Right ventricle myocardium inferior (tissue), 1 donor: ENCODE measurements around the gene CNPY4. TPM values are rescaled to one million over a fixed set of nuclear protein-coding genes. Genes with fewer than 3 reads are reported as not detected.

Experiments used
- ATAC-seq: fragments of 200-7000 bp; cut with Tn5 transposase; one replicate; pipeline ENCODE4 v1.9.1; 2020; ENCODE audit warnings: mild to moderate bottlenecking, moderate library complexity
- DNase-seq: peaks from one replicate; pipeline ENCODE4 v3.0.0; 2021; ENCODE audit errors: missing footprints
- intact Hi-C: fragments of 100-400 bp; cut with DNase I; formaldehyde crosslinking; loops from one replicate; pipeline ENCODE4 v1.11.0; 2022
- microRNA-seq: library from miRNA; unstranded; fragments of <30 nt; microRNA quantifications from one replicate; pipeline ENCODE4 v1.2.0, GENCODE V29; 2020
- total RNA-seq: library from RNA; stranded (reverse); fragmentation: NEBNext Ultra II Directional; extraction: Animal tissue kit (Norgen Biotek cat#: 25700); gene quantifications from one replicate; pipeline ENCODE4 v1.2.1, GENCODE V29; 2021
- donor health status: DM: no; HTN: yes; CAD: no; lungs with severe emphysema.

Gene CNPY4
- total RNA-seq, 1 donor from 2014 or later: 10.6 TPM

DNA sequence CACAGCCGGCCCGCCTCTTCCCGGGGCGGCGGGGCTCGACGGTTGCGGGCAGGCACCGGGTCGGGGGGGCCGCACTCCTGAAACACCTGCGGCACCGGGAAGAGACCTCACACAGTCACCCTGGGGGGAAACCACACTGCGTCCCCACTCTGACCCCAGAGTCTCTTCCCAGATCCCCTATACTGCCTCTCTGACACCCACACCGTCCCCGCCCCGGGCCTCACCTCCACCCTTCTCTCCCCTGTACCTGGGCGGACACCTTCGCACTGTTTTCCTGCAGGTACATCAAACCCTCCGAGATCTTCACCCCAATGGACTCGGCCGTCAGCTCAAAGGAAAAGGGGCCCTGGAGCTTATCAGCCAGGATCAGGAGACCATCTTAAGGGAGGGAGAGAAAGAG is 52.4 kb downstream of the CNPY4 start:
- DNase-seq: no peak
- ATAC-seq: no peak
- intact Hi-C loops: no loop called here

GRCh38 chr7:100173806-100174495 is 54.5 kb downstream of the CNPY4 start:
- no peak for DNase-seq
- no peak for ATAC-seq
- intact Hi-C loops: no loop called here

DNA sequence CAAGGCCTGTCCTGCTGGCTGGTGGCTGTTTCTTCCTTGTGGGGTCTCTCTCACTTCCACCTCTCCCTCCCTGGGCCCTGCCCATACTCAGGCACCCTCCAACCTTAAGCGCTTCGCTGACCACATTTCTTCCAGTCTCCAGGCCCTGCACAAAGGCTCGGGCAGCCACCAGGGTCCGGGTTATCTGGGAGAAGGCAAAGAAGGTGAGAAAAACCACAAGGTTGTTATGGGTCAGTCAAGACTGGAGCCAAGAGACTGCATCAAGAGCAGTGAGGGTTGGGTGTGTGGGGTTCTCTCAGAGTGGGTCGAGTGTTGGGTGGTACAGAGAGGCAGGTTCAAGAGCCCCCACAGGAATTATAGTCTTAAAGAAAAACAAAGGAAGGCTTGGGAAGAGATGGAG is 55.1 kb downstream of the CNPY4 start:
- intact Hi-C loops: no loop called here
- no peak for ATAC-seq
- DNase-seq: no peak

Small RNA genes lying within 50 kb of the gene (microRNA-seq; reads per million reads assigned to microRNA genes)
- gene MIR106B (1,279 reads per million, percentile 85 among the genes with 10 or more reads in this experiment), gene MIR25 (300 reads per million, percentile 67 among the genes with 10 or more reads in this experiment), gene MIR4658 (not detected), gene MIR93 (2,625 reads per million, percentile 88 among the genes with 10 or more reads in this experiment)

Other genes starting within 250 kb of the CNPY4 start
- not detected for gene OR2AE1, start 242.6 kb upstream of the CNPY4 start, total RNA-seq
- gene TRIM4, start 200.1 kb upstream of the CNPY4 start, total RNA-seq: 6.2 TPM
- 0.30 TPM for gene GJC3, start 190.0 kb upstream of the CNPY4 start, total RNA-seq
- gene AZGP1, start 143.6 kb upstream of the CNPY4 start, total RNA-seq: 94.1 TPM
- gene ZKSCAN1, start 104.0 kb upstream of the CNPY4 start, total RNA-seq: 36.1 TPM
- 9.4 TPM for gene ZSCAN21, start 69.9 kb upstream of the CNPY4 start, total RNA-seq
- 14.6 TPM for gene ZNF3, start 37.9 kb upstream of the CNPY4 start, total RNA-seq
- 117 TPM for gene COPS6, start 30.7 kb upstream of the CNPY4 start, total RNA-seq
- gene MCM7, start 18.2 kb upstream of the CNPY4 start, total RNA-seq: 25.4 TPM
- 10.1 TPM for gene AP4M1, start 18.0 kb upstream of the CNPY4 start, total RNA-seq
- gene TAF6, start 276 bp upstream of the CNPY4 start, total RNA-seq: 29.3 TPM
- gene MBLAC1, start 7.3 kb downstream of the CNPY4 start, total RNA-seq: 2.1 TPM
- 99.4 TPM for gene LAMTOR4, start 29.3 kb downstream of the CNPY4 start, total RNA-seq
- 7.1 TPM for gene TRAPPC14, start 39.1 kb downstream of the CNPY4 start, total RNA-seq
- 3.1 TPM for gene GAL3ST4, start 49.0 kb downstream of the CNPY4 start, total RNA-seq
- 0.32 TPM for gene GPC2, start 57.7 kb downstream of the CNPY4 start, total RNA-seq
- gene STAG3, start 58.3 kb downstream of the CNPY4 start, total RNA-seq: 0.51 TPM
- not detected for gene PVRIG, start 100.3 kb downstream of the CNPY4 start, total RNA-seq
- not detected for gene SPDYE3, start 188.1 kb downstream of the CNPY4 start, total RNA-seq
- 9.2 TPM for gene PILRB, start 238.5 kb downstream of the CNPY4 start, total RNA-seq